ENCODE data around the gene ARHGAP42. TPM values are rescaled to one million over a fixed set of nuclear protein-coding genes. Genes with fewer than 3 reads are reported as not detected.

ARHGAP42 gene
- total RNA-seq, 1 experiment from 2014 or later: 8.0 TPM

GRCh38 chr11:100794446-100794845, 107.4 kb downstream of the ARHGAP42 start:
- H3K9me3 ChIP-seq (ENCODE audit: low read depth, low read length, poor library complexity, severe bottlenecking): no peaks in the 10 kb centered on the region
- ChIA-PET POLR2A (ENCODE audit: low non-redundant PET) (no interaction called here), CTCF (interaction anchor here (0.6 kb wide), 1 partner anchor 14 kb away, joined by 3 read pairs; no protein-coding TSS in a partner anchor)
- no peak overlapping the region for H3K27ac ChIP-seq (ENCODE audit: low read depth, low read length, poor library complexity, severe bottlenecking)
- DNase-seq (ENCODE audit: low spot score): no peak
- TF ChIP-seq EZH2 (IDR thresholded peaks at IDR 0.05; ENCODE audit: borderline replicate concordance, low read depth, low read length, poor library complexity, severe bottlenecking) (no peak), CTCF (conservative IDR thresholded peaks at IDR 0.05; ENCODE audit: low read depth, low read length) (no peak)
- H3K36me3 ChIP-seq (ENCODE audit: insufficient read depth, low read length, poor library complexity, severe bottlenecking): no peaks in the 10 kb centered on the region
- intact Hi-C loops (cut with micrococcal nuclease; ENCODE audit: unreplicated experiment): no loop called here
- no peaks in the 10 kb centered on the region for H3K4me1 ChIP-seq (ENCODE audit: insufficient read depth, low read length, poor library complexity, severe bottlenecking)
- BruUV-seq (replicated peaks): no TSS peak
- no peak overlapping the region for H3K4me3 ChIP-seq (ENCODE audit: low read depth, low read length, poor library complexity, severe bottlenecking)
- H3K27me3 ChIP-seq (replicated peaks; ENCODE audit: insufficient read depth, low read depth, low read length, poor library complexity): no peaks in the 10 kb centered on the region

GRCh38 chr11:100799445-100799844, 112.4 kb downstream of the ARHGAP42 start:
- intact Hi-C loops (cut with micrococcal nuclease; ENCODE audit: unreplicated experiment): no loop called here

GRCh38 chr11:100800202-100800601, 113.1 kb downstream of the ARHGAP42 start:
- H3K27me3 ChIP-seq (replicated peaks; ENCODE audit: insufficient read depth, low read depth, low read length, poor library complexity): no peaks in the 10 kb centered on the region
- BruUV-seq (replicated peaks): no TSS peak
- ChIA-PET CTCF (no interaction called here), POLR2A (ENCODE audit: low non-redundant PET) (no interaction called here)
- H3K9me3 ChIP-seq (ENCODE audit: low read depth, low read length, poor library complexity, severe bottlenecking): no peaks in the 10 kb centered on the region
- no peak overlapping the region for H3K4me3 ChIP-seq (ENCODE audit: low read depth, low read length, poor library complexity, severe bottlenecking)
- no peaks in the 10 kb centered on the region for H3K4me1 ChIP-seq (ENCODE audit: insufficient read depth, low read length, poor library complexity, severe bottlenecking)
- no peak for DNase-seq (ENCODE audit: low spot score)
- intact Hi-C loops (cut with micrococcal nuclease; ENCODE audit: unreplicated experiment): no loop called here
- no peaks in the 10 kb centered on the region for H3K36me3 ChIP-seq (ENCODE audit: insufficient read depth, low read length, poor library complexity, severe bottlenecking)
- H3K27ac ChIP-seq (ENCODE audit: low read depth, low read length, poor library complexity, severe bottlenecking): no peak overlapping the region
- no peak for TF ChIP-seq EZH2 (IDR thresholded peaks at IDR 0.05; ENCODE audit: borderline replicate concordance, low read depth, low read length, poor library complexity, severe bottlenecking)
- TF ChIP-seq CTCF (conservative IDR thresholded peaks at IDR 0.05; ENCODE audit: low read depth, low read length): no peak

More at GRCh38 chr11:100799445-100799844, 112.4 kb downstream of the ARHGAP42 start:
- POLR2A ChIA-PET (ENCODE audit: low non-redundant PET): no interaction called here
- no peaks in the 10 kb centered on the region for H3K36me3 ChIP-seq (ENCODE audit: insufficient read depth, low read length, poor library complexity, severe bottlenecking)
- no peaks in the 10 kb centered on the region for H3K27me3 ChIP-seq (replicated peaks; ENCODE audit: insufficient read depth, low read depth, low read length, poor library complexity)
- no TSS peak for BruUV-seq (replicated peaks)
- CTCF ChIA-PET: no interaction called here
- H3K9me3 ChIP-seq (ENCODE audit: low read depth, low read length, poor library complexity, severe bottlenecking): no peaks in the 10 kb centered on the region
- TF ChIP-seq CTCF (conservative IDR thresholded peaks at IDR 0.05; ENCODE audit: low read depth, low read length): no peak
- no peak for TF ChIP-seq EZH2 (IDR thresholded peaks at IDR 0.05; ENCODE audit: borderline replicate concordance, low read depth, low read length, poor library complexity, severe bottlenecking)
- H3K4me1 ChIP-seq (ENCODE audit: insufficient read depth, low read length, poor library complexity, severe bottlenecking): no peaks in the 10 kb centered on the region
- no peak for DNase-seq (ENCODE audit: low spot score)
- H3K27ac ChIP-seq (ENCODE audit: low read depth, low read length, poor library complexity, severe bottlenecking): no peak overlapping the region
- no peak overlapping the region for H3K4me3 ChIP-seq (ENCODE audit: low read depth, low read length, poor library complexity, severe bottlenecking)

Data from A673 (cell line).